Fibroblast of peridontal ligament (primary cell): ENCODE measurements around the gene WWOX.
A peak's percentile ranks its signal among the peaks of the same experiment; 100 is the strongest.

ENCODE experiments used
- DNase-seq: peaks from one replicate; pipeline ENCODE4 v3.0.0-alpha.2; 2010; ENCODE audit errors: extremely low read depth

The WWOX gene

DNA sequence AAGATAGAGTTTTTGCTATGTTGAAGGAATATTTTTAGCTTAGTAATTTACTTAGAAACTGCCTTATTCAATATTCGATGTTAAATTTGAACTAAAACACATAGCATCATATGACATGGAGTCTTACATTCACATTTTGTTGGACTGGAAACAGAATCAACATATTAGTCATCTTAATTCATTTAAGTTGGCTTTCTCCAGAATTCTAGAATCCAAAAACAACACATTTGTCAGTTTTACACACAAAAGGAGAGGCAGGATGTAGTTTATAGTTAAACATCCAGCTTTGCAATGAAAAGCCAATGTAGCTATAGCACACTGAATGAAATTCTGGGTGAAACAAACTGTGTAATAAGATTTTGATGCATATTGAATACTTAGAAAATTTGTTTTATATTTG, 43.3 kb downstream of the WWOX start:
- DNase-seq = peak; percentile 37

DNA sequence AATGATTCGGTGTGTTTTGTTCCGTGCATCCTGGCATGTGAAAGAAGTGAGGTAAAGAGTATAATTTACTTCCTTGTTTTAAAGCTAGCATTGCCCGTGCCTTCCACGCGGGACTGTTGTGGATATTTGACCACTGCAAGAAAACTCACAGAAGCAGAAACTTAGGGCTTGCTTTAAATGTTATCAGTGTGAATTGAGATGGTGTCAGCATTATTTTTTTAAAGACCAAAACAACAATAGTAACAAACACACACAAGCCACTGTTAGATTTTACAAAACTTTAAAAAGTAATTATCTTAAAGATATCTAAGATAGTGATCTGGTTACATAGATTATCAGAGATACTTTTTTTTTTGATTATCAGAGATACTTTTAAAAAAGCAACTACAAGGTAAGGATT, 47.4 kb downstream of the WWOX start:
- DNase-seq = no peak

DNA sequence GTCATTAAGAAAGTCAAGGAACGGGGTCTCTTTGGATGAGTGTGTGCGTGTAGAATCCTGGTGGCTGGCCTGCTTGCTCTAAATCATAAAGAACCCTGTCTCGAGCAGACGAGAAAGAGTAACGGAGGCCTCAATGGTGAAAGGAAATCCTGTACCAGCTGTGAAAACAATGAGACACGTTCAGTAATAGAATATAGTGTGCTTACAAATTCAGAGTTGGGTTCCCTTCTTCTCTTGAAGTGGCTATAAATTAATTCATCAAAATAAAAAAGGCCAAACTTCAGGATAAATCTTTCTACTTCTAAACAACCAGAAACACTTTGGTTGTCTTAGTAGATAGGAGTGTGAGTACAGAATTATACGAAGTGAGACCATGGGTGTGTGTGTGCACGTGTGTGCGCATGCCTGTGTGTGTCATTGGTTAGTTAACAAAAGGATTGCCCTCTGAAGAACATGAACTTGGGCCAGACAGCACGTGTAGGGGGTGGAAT, 48.5 kb downstream of the WWOX start:
- DNase-seq = no peak

DNA sequence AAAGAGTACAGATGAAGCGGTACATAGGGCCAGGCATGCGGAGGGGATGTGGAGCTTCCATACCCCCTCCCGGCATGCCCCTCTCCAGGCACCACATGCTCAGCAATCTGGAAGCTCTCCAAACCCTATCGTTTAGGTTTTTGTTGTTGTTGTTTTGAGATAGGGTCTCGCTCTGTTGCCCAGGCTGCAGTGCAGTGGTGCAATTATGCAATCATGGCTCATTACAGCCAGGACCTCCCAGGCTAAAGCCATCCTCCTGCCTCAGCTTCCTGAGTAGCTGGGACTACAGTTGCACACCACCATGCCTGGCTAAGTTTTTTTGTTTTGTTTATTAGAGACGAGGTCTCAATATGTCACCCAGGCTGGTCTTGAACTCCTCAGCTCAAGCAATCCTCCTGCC, 50.8 kb downstream of the WWOX start:
- DNase-seq = no peak

DNA sequence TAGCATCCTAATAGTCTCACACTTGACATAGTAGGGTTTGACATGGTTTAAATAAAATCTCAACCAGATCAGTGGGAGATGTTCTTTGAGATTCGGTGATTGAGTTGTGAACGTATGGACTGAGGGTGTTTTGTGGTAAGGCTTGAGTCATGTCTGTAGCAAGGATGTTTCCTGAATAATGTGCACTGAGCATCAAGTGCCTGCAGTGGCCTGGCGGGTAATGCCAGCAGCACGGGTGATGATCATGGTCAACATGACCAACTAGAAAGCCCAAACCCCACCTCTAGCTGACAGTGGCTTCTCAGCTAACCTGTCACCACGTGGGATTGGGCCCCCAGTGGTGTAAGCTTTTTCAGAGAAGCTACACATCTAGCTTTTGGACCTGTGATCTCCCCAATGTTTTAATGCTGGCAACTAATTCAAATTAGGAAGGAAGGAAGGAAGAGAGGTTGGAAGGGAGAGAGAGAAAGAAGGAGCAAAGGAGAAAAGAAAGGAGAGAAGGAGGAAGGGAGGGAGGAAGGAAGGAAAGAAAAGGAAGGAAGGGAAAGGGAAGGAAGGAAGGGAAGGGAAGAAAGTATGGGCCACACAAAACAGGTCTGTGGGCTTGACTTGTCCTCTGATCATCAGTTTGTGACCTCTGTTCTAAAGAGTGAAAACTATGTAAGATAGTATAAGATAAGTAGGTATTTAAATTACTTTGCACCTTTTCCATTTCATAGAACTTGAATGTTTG, 55.4 kb downstream of the WWOX start:
- no peak for DNase-seq

DNA sequence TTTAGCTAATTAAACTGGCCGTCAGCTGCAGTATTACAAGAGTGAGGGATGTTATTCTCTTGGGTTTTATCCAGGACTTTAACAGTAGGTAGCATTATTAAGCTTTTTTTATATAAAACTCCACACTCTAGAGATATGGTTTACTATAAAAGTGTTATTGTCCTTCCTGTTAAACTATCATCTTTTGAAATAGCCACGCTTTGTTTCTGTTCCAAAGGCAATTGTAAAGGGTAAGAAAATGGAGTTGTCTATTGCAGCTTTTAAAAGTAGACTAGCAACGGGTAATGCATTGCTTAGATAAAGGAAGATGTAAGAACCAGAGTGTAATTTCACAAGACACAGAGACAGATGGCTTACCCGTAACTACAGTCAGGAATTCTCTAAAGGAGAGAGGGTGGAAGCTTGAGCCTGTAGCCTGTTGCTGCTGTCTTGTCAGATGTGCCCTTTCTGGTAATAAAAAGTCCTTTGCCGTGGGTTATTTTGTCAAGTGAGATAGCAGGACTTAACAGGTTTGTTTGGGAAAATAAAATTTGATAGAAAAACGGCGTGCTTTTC, 56.4 kb downstream of the WWOX start:
- DNase-seq = no peak

DNA sequence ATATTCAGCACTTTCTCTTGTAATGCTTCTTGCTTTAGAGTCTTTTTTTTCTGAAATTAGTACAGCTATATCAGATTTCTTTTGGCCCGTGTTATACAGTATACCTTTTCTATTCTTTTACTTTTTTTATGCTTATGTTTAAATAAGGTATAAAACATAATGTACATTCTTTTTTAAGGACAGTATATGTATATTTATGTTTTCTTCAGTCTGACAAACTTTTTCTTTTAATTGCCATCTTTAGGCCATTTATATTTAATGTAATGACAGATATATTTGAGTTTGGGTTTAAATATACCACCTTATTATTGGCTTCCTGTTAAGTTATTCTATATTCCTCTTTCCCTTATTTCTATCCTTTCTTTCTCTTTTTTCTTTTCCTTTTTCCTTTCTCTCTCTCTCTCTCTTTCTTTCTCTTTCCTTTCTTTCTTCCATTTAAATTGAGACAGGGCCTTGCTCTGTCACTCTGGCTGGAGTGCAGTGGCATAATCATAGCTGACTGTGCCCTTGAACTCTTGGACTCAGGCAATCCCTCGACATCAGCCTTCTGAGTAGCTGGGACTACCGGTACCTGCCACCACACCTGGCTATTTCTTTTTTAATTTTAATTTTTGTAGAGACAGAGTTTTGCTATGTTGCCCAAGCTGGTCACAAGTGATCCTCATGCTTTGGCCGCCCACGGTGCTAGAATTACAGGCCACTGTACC, 61.7 kb downstream of the WWOX start:
- DNase-seq = no peak

DNA sequence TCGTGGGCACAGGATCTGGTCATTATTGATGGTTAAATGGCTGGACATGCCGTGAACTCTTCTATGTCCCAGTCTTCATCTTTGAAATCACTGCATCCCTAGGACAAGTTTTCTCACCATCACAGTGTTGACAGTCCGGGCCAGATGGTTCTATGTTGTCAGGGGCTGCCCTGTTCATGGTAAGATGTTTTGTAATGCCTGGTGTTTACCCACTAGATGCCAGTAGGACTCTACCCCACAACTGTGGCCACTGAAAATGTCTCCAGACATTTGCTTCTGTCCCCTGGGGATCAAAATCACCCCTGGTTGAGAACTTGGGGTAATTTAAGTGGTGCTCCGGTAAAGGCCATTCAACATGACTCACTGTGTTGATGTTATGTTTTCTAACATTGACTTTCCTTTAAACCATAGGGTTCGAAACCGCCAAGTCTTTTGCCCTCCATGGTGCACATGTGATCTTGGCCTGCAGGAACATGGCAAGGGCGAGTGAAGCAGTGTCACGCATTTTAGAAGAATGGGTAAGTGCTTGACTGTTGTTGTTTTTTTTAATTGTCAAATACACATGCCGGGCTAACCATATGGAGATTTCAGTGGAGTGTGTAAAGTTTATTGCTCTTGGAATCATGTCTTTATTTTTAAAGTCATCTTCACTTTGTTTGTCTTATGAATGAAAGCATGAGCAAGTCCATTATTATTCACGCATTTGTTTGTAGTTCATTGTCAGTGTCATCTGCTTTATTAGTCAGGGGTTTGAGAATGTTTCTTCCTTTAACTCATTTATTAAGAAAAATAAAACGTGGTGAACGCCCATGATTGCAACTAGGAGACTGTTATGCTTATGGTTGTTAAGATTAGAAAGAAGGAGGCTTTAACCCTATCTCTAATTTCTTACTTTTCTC, 64.6 kb downstream of the WWOX start:
- no peak for DNase-seq

DNA sequence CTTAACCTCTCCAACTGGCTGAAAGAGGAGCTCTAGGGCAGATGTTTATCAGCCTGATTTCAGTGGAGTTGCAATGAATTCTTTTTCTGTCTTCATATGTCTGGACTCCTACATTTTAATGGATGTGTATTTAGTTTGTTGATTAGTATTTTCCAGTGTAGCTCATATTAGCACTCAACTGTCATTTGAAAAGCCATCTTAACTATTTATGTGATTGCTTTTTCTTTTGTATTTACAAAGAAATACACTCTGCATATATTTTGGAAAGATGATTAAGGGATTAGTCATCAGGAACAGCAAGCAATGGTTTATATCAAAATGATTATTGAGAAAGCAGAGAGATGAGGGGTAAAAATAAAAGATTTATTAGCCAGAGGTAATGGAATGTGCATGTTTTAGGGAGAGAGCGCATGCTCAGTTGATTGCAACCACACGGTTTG, 71.1 kb downstream of the WWOX start:
- no peak for DNase-seq

DNA sequence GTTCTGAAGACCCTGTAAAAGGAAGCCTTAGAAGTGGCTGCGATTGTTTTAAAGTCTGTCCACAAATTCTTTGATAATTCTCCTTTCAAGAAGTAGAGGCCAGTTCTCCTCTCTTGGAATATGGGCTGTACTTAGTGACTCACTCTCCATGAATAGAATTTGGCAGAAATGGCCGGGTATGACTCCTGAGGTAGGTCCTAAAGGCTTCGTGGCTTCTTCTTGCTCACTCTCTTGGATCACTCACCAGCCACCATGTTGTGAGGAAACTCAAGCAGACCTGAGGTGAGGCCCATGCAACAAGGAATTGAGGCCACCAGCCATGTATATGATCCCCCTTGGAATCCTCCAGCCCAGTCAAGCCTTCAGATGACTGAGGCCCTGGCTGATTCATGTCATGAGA, 75.8 kb downstream of the WWOX start:
- DNase-seq = no peak

DNA sequence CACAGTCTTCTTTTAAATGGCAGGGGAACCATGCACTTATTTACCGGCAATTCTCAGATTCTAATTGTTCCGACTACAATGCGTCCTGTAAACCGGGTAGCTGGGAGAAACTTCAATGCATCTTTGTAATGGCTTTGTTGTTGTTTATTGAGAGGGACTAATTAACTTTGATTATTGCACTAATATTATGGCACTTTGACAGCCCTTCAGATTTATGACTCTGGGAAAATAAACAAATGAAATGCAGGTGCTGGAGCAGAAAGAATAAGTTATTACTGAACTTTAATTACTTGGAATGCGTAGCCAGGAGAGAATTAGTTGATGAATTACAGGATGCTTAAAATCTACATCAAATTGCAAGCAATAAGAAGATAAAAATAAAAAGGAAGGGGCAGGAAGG, 77.0 kb downstream of the WWOX start:
- no peak for DNase-seq

DNA sequence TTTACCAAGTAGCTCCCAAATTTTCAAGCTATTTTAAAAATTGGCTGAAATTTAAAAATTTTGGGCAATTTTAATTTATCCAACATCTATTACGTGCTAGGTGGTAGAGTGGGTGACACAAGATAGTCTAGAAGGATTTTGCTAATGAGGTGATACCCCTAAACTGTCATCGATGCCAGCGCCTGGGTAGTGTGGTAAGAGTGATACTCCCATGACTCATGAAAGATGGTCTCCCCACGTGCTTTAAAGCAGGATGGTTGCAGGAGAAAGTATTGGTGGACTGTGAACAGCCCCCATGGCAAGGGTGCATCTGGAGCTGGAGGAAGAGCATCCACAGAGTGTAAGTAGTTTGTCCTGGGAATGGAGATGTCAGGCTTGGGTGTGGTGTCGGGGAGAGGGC, 77.8 kb downstream of the WWOX start:
- DNase-seq = no peak

DNA sequence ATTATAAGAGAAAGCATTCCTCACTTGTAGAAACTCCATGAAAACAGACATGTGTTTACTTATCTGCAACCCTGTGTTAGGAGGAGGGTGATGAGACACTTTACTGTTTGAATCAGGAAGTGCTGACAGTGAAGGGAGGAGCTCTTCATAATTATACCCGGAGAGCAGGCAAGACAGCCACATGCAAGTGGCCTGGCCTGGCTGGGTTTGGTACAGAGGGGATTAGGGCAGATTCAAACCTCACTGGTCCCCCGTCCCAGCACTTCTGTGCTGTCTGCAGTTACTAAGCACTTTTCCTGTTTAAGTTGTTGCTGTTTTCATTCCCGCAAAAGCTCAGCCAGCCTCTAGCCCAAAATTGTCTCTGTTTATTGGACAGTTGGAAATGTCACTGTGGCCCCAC, 78.5 kb downstream of the WWOX start:
- no peak for DNase-seq

DNA sequence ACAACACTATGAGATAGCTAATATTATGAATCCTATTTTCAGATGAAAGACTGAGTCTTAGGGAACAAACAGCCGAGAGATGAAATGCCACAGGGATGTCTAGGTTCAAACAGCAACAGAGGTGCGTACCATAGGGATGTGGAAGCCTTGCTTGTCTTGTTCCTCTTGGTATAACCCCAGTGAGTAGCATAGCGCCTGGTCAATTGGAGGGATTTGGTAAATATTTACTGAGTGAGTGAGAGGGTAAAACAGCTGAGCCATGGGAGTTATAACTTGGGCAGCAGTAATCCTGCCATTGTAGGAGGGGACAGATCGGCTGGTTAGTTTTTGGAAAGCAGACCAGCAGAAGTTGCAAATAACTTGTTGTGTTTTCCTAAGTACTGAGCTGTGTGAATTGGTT, 80.2 kb downstream of the WWOX start:
- no peak for DNase-seq

DNA sequence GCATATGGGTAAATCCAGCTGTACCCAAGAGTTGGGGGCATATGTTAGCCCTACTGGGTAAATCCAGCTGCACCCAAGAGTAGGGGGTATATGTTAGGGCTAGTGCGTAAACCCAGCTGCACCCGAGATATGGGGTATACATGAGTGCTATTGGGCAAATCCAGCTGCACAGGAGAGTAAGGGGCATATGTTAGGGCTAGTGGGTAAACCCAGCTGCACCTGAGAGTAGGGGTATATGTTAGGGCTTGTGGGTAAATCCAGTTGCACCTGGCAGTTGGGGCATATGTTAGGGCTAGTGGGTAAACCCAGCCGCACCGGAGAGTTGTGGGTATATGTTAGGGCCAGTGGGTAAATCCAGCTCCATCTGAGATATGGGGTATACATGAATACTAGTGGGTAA, 80.9 kb downstream of the WWOX start:
- no peak for DNase-seq

DNA sequence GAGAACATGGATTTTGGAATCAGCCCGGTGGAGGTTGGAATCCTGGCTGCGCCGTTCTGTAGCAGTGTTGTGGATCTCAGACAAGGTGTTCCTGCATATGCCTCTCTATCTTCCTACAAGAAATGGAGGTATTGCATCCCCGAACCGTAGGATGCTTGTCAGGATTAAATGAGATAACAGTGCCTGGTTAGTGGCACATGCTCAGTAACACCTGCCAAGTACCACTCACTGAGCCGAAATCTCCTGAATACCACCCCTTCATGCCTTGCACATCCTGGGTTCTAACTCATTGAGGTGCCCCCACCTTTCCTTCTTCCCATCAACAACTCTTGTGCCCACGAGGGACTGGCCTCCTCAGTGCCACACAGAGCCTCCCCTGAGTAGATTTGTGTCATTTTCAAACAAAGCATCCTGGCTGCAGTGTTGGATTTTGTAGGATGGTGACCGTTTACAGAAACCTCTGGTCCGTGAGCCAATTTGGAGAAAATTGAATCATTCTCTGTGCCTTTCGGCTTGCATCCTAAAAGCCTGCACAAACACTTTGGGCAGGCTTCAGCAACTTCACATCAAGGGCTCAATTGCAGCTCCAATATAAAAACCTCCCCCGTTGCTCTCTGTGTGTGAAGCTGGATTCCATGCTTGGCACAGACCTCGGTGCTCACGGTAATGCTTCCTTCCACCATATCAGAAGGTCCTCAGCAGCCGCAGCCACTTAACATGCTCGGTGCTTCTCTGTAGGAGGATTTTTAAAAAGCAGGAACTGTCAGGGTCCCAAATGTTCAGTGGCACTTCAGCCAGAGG, 84.2 kb downstream of the WWOX start:
- DNase-seq = peak; percentile 0

DNA sequence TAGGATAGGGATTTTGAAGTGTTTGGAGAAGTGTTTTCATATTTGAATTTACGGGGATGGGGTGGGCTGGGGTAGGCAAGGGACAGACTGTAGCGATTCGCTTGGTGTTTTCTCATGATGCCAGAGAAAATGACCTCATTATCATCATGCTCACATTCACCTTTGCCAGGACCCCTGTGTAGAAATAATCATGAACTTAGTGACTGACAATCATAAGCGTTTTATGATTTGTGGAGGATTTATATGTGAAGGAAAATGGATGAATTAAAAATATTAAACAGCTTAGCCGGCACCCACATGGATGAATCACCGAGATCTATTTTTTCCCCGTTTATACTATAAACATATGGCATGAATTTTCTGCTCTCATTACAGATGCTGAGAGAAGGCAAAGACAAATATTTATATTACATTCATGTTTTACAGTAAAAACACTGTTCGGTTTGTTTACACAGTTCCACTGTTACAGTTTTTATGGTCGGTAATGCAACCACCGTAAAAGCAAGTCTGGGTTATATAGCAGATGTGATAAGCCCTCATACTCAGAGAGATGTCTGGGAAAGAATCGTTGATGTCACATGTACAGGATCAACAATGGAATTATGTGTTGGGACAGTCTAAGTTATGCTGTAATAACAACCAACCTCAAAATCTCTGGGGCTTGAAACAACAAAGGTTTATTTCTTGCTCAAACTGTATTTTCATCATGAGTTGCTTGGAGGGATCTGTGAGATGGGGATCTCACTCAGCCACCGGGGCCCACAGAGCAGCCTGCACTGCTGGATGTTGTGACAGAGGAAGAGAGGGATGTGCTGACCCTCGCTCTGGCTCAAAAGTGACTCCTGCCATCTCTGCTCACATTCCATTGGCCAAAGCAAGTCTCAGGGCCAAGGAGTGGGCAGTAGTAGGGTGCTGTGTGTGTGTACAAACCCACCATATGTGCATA, 85.1 kb downstream of the WWOX start:
- DNase-seq = peak; percentile 58

DNA sequence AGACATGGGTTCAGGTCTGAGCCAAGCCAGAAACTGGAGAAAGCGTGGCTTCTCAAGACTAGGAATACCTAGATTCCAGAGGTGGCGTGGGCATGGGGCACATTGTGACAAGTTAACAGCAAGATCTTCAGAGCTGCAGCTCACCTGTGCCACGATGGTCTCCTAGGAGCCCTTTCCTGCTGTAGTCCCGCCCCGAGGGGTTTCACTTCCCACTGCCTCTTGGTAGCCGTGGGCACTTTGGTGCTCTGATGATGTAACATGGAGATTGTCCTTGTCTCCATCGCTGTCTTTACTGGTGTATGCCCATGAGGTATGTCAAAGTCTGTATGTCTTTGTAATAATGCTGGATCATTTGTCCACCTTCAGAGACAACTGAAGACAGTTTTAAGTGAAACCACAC, 89.7 kb downstream of the WWOX start:
- DNase-seq = no peak

DNA sequence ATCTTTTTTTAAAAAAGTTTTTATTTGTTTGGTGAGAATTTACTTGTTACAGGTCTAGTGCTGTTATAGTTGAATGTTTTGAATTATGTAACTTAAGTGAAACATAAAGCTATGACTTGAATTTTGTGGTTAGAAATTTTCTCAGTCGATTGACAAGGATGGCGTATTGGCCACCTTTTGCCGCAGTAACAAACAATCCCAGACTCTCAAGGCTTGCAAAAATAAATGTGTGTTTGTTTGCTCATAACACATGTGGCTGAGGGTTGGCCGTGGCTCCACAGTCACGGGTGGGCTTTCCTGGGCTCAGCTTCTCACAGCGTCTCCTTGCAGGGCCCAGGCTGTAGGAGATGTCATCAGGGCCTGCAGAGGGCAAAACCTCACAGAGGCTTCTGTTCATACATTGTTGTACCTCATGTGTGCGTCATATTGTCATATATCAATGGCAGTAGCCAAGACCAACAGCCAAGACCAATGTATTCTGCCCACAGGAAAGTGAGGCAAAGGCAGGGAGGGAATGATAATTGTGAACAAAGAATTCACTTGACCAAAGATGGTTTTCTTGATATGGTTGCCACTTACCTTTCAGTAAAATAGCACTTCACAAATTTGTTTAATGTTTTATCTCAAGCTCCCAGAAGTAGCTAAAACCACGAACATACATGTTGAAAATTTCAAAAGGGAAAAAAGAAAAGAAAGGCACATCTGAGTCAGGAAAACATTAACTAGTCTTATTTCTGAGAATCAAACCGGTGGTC, 93.5 kb downstream of the WWOX start:
- no peak for DNase-seq
